GM12801 (cell line): ENCODE data around the gene TOR4A.

ENCODE experiments used
- CTCF ChIP-seq: IDR thresholded peaks from one replicate; pipeline ENCODE4 v1.5.1; 2011; ENCODE audit warnings: control low read depth; ENCODE audit not compliant: insufficient read length; ENCODE audit errors: extremely low read depth

Gene TOR4A

DNA sequence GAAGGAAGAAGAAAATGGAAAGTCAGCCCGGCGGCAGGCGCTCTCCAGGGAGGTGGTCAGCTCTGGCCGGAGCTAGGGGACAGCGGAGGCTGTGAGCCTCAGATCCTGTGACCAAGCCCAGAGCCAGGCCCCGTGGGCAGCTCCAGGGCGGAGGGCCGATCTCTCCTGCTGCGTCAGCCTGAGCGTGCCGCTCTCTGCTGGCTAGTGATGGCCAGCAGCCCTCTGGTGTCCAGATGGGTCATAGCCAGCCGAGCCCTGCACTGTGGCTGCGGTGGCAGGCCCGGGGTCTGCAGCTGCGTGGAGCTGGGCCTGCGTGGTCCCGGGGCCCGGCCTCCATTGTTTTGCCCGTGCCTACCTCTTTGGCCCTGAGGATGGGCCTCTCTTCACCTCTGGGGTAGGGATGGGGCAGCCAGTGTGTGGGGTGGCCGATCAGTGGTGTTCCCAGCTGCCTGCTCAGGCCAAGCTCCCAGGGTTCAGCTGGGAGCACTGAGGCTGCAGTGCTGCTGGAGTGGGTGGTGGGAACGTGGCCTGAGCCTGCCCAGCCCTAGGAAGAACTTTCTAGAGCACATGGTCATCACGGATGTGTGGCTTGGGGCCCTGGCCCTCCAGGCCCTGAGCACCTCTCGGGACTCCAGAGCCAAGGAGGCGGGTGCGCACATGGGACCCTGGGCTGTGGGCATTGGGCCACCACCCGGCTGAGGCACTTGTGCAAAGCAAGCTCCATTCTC is 41.6 kb downstream of the TOR4A start:
- no peak for TF ChIP-seq CTCF

- TF ChIP-seq CTCF: no peak
These were observed 42.4 kb downstream of the TOR4A start for GRCh38 chr9:137319739-137320551.

- TF ChIP-seq CTCF: no peak
These were observed 43.2 kb downstream of the TOR4A start for GRCh38 chr9:137320555-137321384.

DNA sequence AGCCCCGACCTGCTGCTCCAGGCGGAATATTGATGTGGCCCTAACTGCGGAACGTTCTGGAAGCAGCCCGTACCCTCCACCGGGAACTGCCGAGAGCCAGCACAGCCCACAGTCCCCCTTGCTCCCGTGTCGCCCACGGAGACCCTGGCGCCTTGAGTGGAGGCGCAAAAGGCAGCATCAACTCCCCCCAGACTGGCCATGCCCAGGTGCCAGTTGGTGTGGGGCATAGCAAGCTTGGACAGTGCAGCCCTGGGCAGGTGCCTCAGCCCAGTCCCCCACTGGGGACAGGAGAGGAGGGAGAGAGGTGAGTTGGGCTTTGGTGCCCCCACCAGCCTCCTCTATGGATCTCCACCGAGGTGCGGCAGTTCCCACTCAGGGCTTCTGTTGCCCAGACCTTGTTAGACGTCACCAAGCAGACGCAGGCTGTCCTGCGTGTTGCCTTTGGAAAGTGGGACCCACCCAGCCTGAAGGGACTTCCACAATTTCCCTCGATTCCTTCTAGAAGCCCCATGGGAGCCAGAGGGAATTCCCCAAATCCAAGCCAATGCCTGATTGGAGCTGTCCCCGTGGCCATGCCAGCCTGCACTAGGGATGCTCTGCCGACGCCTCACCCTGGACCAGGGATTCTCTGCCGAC is 44.3 kb downstream of the TOR4A start:
- TF ChIP-seq CTCF: no peak

DNA sequence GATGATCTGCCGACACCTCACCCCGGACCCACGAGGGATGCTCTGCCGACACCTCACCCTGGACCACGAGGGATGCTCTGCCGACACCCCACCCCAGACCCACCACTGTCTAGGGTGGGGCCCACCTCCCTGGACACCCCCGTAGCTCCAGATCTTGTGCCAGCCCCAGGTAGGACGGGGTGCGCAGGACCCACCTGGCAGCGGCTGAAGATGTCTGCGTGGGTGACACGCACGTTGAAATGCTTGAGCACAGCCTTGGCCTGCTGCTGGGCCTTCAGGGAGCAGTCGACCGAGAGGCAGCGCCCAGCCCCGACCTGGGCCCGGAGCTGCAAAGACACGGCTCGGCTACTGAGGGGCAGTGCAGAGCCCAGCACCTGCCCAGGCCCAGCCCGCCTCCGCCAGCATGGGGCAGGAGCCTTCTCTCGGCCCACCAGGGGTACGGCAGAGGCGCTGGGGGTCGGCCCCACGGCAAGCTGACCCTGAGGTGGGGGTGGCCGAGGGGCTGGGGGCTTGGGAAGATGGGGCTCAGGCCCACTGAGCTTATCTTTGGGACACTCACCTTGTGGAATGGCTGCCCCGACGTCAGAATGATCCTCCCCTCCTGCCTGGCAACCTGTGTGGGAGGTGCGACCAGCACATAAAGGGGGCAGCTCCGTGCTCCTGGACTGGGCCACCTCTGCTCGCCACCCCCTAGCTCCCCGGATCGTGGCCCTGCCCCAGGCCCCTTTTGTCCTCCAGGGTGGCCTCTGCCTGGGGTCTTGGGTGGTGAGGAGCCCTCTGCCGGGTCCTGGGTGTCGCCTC is 46.2 kb downstream of the TOR4A start:
- TF ChIP-seq CTCF: no peak

- TF ChIP-seq CTCF: no peak
These were observed 47.6 kb downstream of the TOR4A start for GRCh38 chr9:137325124-137325523.
